ENCODE results near the gene UQCR11. TPM values are rescaled to one million over a fixed set of nuclear protein-coding genes. Genes with fewer than 3 reads are reported as not detected.

Gene UQCR11
- total RNA-seq, 2 donors from 2014 or later: 337 to 359 TPM

DNA sequence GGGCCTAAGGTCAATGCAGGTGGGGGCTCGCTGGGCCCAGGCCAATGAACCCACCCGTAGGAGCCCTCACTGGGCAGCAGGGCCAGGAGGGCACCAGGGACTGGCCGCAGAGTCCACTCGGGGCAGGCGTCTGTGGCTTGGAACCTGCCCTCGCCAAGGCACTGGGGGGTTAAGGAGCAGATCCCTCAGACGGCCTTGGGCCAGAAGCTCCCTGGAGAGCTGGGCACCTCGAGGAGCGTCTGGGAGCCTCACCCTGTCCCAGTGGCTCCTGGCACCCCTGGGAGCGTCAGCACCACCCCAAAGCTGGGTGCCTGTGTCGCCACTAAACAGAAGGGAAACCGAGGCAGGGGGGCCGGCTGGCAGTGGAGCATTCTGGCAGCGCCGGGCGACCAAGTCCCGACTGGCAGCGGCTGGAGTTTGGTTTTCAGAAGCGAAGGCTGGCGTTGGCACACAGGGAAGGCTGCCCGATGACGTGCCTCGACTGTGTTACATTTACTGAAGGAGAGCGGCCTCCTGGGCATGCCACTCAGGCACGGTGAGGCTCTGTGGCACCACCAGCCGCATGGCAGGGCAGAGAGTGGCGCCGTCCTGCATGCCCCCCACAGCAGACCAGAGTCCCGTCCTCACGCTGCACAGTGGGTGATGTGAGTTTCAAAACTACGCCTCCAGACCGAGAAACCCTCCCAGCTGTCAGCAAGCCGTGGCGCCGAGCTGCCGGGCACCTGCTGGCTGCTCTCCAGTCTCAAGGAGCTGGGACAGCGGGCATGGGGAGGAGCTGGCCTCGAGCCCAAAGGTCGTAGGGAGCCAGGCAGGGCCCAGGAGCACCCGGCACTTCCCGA is 28.0 kb downstream of the UQCR11 start:
- ATAC-seq (no peak), DNase-seq (no peak)
- intact Hi-C loops (cut with DNase I, micrococcal nuclease): no loop called here

DNA sequence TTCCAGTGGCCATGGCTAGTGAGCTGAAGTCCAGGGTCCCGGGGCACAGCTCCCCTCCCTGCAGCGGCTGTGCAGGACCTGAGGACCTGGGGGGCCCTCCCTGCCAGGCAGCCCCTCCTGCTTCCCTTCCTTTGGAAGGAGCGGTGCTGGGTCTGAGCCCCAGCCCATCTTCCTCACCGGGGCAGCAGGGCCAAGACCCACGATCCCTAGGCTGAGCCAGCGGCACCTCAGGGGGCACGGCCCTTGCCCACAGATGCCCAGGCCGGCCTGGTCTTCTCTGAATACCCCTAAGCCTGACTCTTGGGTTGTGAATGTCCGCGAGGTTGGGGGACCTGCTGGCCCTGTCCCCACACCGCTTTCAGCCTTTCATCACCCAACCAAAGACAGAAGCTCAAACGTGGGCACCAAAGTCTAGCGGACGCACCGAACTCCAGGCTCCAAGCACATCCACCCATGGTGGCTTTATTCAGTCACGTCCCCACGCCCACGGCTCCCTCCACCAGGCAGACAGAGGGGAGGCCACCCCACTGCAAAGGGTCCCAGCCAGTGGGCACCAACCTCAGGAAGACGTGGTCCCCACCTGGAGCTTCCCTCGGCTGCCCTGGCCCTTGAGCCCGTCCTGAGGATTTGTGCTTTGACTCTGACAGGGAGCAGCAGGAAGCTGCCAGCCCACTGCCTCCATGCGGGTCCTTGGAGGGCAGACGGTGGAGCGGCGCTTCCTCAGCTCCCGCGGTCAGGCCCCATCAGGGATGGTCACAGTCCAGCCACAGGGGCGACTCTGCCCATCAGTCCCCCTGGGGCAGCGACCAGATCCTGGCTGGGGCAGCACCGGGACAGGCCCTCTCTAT is 28.8 kb downstream of the UQCR11 start:
- intact Hi-C loops (cut with DNase I, micrococcal nuclease): no loop called here
- ATAC-seq: no peak
- no peak for DNase-seq

DNA sequence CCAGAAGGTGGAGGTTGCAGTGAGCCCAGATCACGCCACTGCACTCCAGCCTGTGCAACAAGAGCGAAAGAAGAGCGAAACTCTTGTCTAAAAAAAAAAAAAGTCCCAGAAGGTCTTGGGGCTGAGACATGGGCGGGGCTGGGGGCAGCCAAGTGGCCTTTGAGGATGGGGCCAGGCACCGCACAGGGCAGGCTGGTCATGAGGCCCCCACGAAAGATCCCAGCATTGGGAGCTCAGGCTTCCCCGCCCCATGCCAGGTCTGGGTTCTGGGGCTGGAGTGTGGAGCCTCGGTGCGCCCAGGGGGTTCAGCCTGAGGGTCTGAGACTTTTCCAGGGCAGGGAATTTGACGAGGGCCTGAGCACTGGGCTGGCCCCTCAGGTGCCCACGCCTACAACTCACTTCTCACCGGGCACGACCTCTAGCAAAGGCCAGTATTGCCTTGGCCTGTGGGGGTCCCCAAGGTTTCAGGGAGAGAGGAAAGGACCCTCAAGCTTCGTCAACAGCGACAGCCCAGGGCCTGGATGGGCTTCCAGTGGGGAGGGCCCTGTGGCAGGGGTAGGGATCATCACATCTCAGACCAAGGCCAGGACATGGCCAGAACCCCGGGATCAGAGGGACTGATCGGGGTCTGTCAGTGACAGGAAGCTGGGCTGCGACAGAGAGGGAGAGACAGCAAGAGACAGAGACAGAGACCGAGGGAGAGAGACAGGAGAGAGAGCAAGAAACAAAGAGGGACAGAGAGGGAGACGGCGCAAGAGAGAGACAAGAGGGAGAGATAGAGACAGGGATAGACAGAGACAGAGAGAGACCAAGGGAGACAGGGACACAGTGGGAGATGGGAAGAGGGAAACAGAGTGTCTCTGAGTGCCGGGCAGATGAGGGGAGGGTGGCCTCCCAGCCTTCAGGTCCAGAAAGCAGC is 29.7 kb downstream of the UQCR11 start:
- ATAC-seq: no peak
- DNase-seq: no peak
- intact Hi-C loops (cut with DNase I, micrococcal nuclease): no loop called here

DNA sequence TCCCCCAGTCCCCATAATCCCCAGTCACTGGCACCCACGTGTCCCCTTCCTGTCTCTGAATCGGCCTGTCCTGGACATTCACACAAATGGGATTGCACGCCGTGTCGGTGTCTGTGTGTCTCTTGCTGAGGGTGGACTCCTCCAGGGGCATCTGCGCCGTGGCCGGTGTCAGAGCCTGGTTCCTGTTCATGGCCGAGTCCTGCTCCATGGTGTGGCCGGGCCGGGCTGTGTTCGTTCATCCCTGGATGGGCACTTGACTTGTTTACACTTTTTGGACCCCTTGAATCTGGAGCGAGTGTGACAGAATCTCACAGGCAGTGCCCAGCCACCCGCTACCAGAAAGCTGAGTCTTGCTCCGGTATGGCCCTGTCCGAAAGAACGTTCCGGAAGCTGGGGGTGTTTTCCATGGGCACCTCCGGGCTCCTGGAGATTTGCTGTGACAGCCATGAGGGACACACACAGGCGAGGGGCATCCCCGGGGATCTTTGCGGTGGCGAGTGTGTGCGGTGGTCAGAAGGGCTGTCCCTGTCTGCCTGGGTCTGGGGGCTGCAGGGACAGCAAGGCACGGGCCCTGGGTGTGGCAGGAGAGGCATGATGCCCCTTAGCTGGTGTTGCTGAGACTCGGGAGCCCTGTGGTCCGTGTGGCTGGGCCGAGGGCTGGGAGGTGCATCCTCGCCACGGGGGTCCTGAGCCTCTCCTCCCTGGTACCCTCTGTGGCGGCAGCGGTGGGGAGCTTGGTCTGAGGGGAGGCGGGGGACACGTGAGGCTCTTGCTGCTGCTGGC is 30.7 kb downstream of the UQCR11 start:
- ATAC-seq (no peak), DNase-seq (no peak)
- intact Hi-C loops (cut with DNase I, micrococcal nuclease): no loop called here

DNA sequence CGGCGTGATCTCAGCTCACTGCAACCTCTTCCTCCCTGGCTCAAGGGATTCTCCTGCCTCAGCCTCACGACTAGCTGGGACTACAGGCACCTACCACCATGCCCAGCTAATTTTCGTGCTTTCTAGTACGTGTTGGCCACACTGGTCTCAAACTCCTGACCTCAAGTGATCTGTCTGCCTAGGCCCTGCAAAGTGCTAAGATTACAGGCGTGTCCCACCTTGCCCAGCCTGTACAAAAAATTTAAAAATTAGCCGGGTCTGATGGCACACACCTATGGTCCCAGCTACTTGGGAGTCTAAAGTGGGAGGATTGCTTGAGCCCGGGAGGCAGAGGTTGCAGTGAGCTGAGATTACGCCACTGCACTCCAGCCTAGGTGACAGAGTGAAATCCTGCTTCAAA is 32.5 kb downstream of the UQCR11 start:
- intact Hi-C loops (cut with DNase I, micrococcal nuclease): no loop called here
- DNase-seq (no peak), ATAC-seq (no peak)

DNA sequence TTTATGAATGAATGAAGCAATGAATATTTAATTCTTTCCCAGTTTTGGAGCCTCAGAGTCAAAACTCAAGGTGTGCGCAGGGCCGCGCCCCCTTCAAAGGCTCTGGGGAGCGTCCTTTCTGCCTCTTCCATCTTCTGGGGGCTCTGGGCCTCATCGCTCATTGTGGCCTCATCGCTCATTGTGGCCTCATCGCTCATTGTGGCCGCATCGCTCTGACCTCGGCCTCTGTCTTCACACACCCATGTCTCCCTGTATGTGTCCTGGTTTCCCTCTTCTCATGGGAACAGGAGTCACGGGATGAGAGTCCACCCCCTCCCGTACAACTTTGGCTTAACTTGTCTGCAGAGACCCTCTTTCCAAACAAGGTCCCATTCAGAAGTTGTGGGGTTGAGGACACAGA is 33.9 kb downstream of the UQCR11 start:
- DNase-seq: no peak
- intact Hi-C loops (cut with DNase I, micrococcal nuclease): no loop called here
- ATAC-seq: no peak

DNA sequence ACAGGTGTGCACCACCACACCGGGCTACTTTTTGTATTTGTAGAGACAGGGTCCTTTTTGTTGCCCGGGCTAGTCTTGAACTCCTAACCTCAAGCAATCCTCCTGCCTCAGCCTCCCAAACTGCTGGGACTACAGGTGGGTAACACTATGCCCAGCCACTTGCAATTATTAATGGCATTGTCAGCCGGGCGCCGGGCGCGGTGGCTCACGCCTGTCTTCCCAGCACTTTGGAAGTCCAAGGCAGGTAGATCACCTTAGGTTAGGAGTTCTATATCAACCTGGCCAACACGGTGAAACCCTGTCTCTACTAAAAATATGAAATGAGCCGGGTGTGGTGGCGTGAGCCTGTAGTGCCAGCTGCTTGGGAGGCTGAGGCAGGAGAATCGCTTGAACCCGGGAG is 34.4 kb downstream of the UQCR11 start:
- no peak for ATAC-seq
- intact Hi-C loops (cut with DNase I, micrococcal nuclease): no loop called here
- DNase-seq: no peak

DNA sequence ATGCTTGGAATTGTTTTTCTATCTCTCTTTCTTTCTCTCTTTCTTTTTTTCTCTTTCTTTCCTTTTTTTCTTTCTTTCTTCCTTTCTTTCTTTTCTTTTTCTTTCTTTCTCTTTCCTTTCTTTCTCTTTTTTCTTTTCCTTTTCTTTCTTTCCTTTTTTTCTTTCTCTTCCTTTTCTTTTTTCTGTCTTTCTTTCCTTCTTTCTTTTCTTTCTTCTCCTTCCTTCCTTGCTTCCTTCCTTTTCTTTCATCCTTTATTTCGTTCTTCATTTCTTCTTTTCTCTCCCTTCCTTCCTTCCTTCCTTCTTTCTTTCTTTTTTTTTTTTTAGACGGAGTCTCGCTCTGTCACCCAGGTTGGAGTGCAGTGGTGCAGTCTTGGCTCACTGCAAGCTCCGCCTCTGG is 35.3 kb downstream of the UQCR11 start:
- intact Hi-C loops (cut with DNase I, micrococcal nuclease): no loop called here
- ATAC-seq (no peak), DNase-seq (no peak)

DNA sequence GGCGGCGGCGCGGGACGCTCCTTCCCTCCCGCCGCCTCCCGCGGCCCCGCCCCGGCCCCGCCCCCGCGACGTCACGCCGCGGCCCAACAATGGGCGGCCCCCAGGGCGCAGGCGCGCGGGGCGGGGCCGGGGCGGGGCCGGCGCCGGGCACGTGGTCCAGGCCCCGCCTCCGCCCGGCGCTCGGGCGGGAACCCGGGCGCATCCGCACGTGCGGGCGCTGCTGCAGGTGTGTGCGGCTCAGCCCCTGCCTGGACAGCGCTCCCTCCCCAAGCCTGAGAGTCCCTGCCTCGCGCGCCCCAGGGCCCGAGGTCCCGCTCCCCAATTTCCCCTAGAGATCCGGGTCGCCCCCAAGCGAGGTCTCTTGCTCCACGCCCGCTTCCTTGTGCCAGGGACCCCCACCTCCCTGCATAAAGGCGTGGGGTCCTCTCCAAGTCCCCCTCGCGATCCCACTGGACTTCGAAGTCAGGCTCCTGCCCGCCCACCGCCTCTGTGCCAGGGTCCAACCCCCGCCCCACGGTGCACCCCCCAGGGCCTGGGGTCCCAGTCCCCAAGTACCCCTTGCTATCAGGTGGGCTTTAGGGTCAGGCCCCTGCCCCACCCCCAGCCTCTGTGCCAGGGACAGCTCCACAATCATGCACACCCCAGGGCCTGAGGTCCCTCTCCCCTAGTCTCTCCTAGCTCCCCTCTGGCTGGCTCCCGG is 36.8 kb downstream of the UQCR11 start, which contains the start of gene MEX3D:
Gene MEX3D, minus strand, starts transcription at position 6 of the 700 bp plus-strand sequence. CDS start 267 bp downstream, outside the sequence.
- ATAC-seq (peak; percentile 83), DNase-seq (peak; percentile 65 to 82)
- intact Hi-C loops (cut with DNase I, micrococcal nuclease): no loop called here

DNA sequence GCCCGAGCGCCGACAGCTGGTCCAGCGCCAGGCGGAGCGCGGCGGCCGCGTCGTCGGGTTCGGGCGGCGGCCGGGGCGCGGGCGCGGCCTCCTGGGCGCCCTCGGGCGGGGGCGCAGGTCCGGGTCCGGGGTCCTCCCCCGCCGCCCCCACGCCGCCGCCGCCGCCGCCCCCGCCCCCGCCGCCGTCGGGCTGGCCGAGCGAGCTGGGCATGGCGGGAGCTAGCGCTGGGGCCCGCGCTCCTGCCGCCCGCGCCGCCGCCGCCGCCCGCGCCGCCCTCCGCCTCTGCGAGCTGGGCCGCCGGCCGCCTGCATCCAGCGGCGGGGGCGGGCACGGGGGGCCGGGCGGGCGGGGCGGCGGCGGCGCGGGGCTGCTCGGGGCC is 37.4 kb downstream of the UQCR11 start:
- intact Hi-C loops (cut with DNase I, micrococcal nuclease): no loop called here
- DNase-seq (no peak), ATAC-seq (no peak)

DNA sequence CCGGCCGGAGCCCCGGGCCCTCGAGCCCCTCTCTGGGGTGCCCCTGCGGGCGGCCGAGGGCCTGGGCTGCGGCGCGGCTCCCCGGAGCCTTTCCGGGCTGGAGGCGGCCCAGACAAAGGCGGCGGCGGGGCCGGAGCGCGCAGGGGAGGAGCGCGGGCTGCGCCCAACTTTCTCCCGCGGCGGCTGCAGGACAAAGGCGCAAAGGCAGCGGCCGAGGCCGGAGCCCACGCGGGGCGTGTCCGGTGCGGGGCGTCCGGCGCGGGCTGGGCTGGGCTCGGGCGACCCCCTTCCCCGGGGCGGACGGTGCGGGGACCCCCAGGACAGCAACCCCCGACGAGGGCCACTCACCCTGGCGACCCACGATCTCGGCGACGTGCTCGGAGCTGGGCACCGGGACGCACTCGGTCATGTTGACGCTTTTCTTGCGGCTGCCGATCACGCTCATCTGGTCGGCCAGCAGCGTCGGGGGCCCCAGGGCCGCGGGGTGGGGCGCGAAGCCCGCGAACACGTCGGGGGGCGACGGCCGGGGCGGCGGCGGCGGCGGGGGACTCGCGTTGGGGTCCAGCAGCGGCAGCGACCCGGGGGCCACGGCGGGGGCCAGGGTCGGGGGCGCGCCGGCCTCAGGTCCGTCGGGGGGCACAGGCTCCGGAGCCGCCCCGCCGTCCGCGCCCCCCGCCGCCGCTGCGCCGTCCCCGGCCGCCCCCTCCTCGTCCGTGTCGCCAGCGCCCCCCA is 38.0 kb downstream of the UQCR11 start:
- DNase-seq (peak in 1 of 2 donors; percentile 52), ATAC-seq (peak; percentile 52)
- intact Hi-C loops (cut with DNase I, micrococcal nuclease): no loop called here

DNA sequence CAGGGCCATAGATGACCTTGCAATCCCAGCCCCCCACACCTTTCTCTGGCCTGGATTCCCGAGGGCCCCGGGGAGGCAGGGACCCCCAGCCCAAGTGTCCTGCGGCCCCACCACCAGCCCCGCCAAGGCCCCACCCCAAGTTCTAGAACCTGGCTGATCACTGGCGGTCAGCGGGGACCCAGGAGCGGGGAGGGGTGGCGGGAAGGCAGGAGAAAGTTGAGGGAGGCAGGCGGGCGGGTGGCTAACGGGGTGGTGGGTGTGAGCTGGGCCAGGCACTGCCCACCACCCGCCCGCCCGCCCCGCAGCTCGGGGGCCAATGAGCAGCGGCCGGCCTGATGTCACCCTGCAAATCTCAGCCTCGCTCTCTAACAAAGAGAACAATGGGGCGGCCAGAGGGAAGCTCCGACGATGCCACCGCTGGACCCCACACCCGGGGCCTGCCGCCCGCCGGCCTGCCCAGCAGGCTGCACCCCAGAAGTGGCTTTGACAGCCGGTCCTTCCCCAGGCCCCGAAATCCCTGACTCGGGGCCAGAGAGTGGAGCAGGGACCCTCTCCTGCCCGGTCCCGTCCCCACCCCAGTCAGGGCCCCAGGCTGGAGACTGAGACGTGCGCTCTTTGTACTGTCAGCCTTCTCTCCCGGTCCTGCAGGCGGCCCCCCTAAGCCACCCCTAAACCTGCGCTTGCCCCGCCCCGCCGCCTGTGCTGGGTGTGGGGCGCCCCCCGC is 38.7 kb downstream of the UQCR11 start:
- ATAC-seq: peak; percentile 62
- peak; percentile 65 to 68 for DNase-seq
- intact Hi-C loops (cut with DNase I, micrococcal nuclease): no loop called here

DNA sequence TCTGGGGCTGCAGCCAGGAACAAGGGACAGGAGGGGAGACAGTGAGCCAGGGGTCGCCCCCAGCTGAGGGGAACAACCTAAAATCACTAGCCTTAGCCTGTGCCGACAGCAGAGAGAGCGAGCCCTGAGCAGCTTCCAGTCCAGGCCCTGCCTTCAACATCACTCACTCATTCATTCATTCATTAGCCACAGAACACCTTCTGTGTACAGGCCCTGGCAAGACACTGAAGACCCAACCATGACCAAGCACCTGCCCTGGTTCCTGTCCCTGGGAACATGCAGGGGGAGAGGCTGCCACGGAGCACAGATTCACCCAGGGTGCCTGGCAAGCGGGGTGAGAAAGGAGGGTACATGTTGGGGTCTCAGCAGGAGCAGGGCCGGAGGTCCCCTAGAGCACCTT is 42.0 kb downstream of the UQCR11 start:
- ATAC-seq: no peak
- intact Hi-C loops (cut with DNase I, micrococcal nuclease): no loop called here
- DNase-seq: no peak

DNA sequence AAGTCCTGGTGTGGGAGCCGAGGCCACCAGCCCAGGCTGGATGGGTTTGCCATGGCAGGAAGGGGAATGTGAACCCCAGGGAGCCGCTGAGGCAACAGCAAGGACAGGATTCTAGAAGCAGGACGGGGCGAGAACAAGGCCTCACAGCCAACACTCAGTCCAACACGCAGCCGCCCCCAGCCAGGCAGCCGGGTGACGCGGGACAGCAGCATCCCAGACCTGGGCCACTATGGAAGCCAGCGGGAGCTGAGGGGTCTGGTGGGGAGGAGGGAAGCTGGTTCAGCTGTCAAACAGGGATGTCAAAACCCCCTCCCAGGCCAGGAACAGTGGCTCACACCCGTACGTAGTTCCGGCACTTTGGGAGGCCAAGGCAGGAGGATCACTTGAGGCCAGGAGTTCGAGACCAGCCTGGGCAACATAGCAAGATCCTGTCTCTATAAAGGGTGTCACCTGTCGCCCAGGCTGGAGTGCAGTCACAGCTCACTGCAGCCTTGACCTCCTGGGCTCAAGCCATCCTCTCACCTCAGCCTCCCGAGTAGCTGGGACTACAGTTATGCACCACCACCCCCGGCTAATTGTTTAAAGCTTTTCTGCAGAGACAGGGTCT is 43.9 kb downstream of the UQCR11 start:
- ATAC-seq (no peak), DNase-seq (no peak)
- intact Hi-C loops (cut with DNase I, micrococcal nuclease): no loop called here

DNA sequence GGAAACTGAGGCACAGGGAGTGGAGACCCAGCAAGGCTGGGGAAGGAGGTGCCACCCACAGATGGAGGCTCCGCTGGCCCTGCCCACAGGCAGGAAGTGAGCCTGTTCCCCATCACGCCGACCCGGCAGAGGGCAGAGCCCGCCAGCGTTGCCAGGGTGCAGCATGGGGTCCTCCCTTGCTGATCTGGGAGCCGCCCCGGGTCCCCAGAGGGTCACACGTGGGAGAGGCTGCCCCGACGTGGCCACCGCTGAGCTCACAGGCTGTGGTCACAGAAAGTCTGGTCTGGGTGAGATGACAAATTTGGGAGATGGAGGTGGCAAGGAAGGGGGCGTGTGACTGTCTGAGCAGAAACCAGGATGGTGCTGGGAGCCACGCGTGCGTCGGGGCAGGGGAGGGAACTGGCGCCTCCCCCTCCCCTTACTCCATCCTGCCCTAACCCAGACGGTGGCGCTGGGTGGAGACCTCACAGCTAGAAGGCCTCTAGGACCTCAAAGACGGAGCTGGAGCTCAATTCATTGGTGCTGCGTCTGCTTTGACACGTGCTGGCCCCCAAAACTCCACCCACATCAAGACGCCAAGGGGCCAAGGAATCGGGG is 44.9 kb downstream of the UQCR11 start:
- intact Hi-C loops (cut with DNase I, micrococcal nuclease): no loop called here
- ATAC-seq (no peak), DNase-seq (no peak)

DNA sequence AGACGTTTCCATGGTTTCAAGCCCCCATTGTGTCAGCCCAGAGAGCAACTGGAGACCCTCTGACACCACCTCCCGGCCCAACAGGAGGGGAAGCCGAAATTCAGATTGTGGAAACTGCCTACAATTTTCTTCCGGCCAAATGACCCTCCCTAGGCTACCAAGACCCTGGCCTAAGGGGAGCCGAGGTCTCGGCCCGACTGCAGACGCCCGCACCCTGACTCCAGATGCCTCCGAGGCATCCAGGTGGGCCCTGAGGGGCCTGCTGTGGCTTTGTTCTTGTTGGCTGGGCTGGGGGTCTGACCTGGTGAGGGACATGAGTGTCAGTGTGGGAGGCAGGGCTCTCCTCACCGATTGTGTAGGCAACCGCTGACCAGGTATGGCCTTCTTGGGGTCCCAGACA is 46.7 kb downstream of the UQCR11 start:
- intact Hi-C loops (cut with DNase I, micrococcal nuclease): no loop called here
- DNase-seq (no peak), ATAC-seq (no peak)
